K562 (cell line): ENCODE results near the gene SPINK5. TPM values are rescaled to one million over a fixed set of nuclear protein-coding genes. Genes with fewer than 3 reads are reported as not detected.

ENCODE experiments used
- ATAC-seq: fragments of 200-7000 bp; cut with Tn5 transposase; 3 replicates; pipeline ENCODE4 v1.9.1; 2020; ENCODE audit warnings: moderate library complexity
- BruUV-seq: library from RNA; stranded (reverse); fragments of 400-500 nt; replicated peaks from 2 replicates; lab custom pipeline; 2021; lab: Mats Ljungman, UMichigan
- CTCF ChIA-PET: fragments of 300-600 bp; formaldehyde crosslinking; extraction: SDS; loops from one replicate; lab custom pipeline; 2021; ENCODE audit warnings: low intra/inter-chr PET ratio; lab: Yijun Ruan, JAX
- POLR2A ChIA-PET: fragments of 300-600, 350-650 bp; sonication (Branson Sonifier 250); formaldehyde crosslinking; extraction: SDS; loops from one replicate; lab custom pipeline; 2021; ENCODE audit warnings: antibody characterized with exemption, inconsistent platforms; lab: Yijun Ruan, JAX
- DNase-seq, 4 experiments: peaks; one replicate each; pipeline versions ENCODE4 v3.0.0 to v3.0.0-alpha.2; 2011 to 2018; ENCODE audit warnings: low spot score in 3 of 4, mixed read lengths in 3 of 4; ENCODE audit errors: extremely low read depth in 1 of 4
- FAIRE-seq: peaks from 2 replicates; lab custom pipeline; 2011; peaks lifted over from hg19 to GRCh38; lab: Jason Lieb, UNC
- H2AFZ ChIP-seq: 2 replicates; pipeline ENCODE4 v1.6.0; 2011; ENCODE audit warnings: low read depth, low read length, control low read depth, inconsistent platforms
- H3K27ac ChIP-seq: fragments of 200-600 bp; 3 replicates; pipeline ENCODE4 v1.8.0; 2011; ENCODE audit warnings: low read depth, mild to moderate bottlenecking, control low read depth, inconsistent platforms, low read length, moderate library complexity, mixed read lengths; ENCODE audit errors: extremely low read depth
- H3K27me3 ChIP-seq, 2 experiments: fragments of 300-600 bp in 1 of 2; 2 replicates in 1 of 2; 3 replicates in 1 of 2; pipeline versions ENCODE4 v1.6.0 to v1.8.0; 2011; ENCODE audit warnings: inconsistent platforms in 2 of 2, low read length in 2 of 2, mild to moderate bottlenecking in 1 of 2, mixed read lengths in 1 of 2, moderate library complexity in 1 of 2; ENCODE audit not compliant: control insufficient read depth in 2 of 2, insufficient read depth in 2 of 2
- H3K36me3 ChIP-seq: fragments of 300-600 bp; 3 replicates; pipeline ENCODE4 v1.8.0; 2011; ENCODE audit warnings: mild to moderate bottlenecking, low read length, inconsistent platforms; ENCODE audit not compliant: control insufficient read depth, insufficient read depth
- H3K4me1 ChIP-seq, 2 experiments: fragments of 200-600 bp in 1 of 2; replicated peaks in 1 of 2; 2 replicates in 1 of 2; 3 replicates in 1 of 2; pipeline versions ENCODE4 v1.5.1 to v1.8.0; 2011; ENCODE audit warnings: inconsistent platforms in 2 of 2, low read length in 2 of 2, mild to moderate bottlenecking in 1 of 2, mixed read lengths in 1 of 2, moderate library complexity in 1 of 2; ENCODE audit not compliant: control insufficient read depth in 2 of 2, insufficient read depth in 2 of 2
- H3K4me2 ChIP-seq: 2 replicates; pipeline ENCODE4 v1.6.1; 2011; ENCODE audit warnings: low read length, control low read depth, inconsistent platforms, mixed read lengths; ENCODE audit not compliant: insufficient read depth
- H3K4me3 ChIP-seq: fragments of 200-600 bp; sonication (generic), shearing (Covaris generic); 2 replicates; pipeline ENCODE4 v1.5.1; 2016; ENCODE audit warnings: control low read depth, inconsistent platforms
- H3K79me2 ChIP-seq: fragments of 200-600 bp; 3 replicates; pipeline ENCODE4 v1.8.0; 2011; ENCODE audit warnings: low read length, inconsistent platforms; ENCODE audit not compliant: control insufficient read depth, insufficient read depth
- H3K9ac ChIP-seq, 2 experiments: 2 replicates each; pipeline versions ENCODE4 v1.6.0 to v1.6.1; 2011; ENCODE audit warnings: low read depth in 2 of 2, low read length in 2 of 2, control low read depth in 1 of 2, inconsistent platforms in 1 of 2, mild to moderate bottlenecking in 1 of 2, mixed read lengths in 1 of 2; ENCODE audit not compliant: insufficient read depth in 1 of 2
- H3K9me1 ChIP-seq: one replicate; pipeline ENCODE4 v1.6.0; 2011; ENCODE audit warnings: inconsistent platforms, mild to moderate bottlenecking, low read length, moderate library complexity; ENCODE audit not compliant: control insufficient read depth, insufficient read depth
- H3K9me3 ChIP-seq: replicated peaks from 2 replicates; pipeline ENCODE4 v1.5.1; 2011; ENCODE audit warnings: low read depth, low read length, inconsistent platforms; ENCODE audit not compliant: control insufficient read depth, insufficient read depth
- H4K20me1 ChIP-seq: replicated peaks from 2 replicates; pipeline ENCODE4 v1.6.1; 2011; ENCODE audit warnings: low read length, inconsistent platforms, mixed read lengths; ENCODE audit not compliant: control insufficient read depth, insufficient read depth
- BDP1 ChIP-seq: IDR thresholded peaks from 3 replicates; pipeline ENCODE4 v1.6.1; 2011; ENCODE audit not compliant: insufficient read length, insufficient read depth
- ESRRA ChIP-seq: fragments of 450-650 bp; IDR thresholded peaks from 2 replicates; pipeline ENCODE4 v1.6.1; 2014; ENCODE audit warnings: low read depth, mild to moderate bottlenecking, moderate library complexity, borderline replicate concordance
- HNRNPH1 ChIP-seq: fragments of 200-400 bp; formaldehyde crosslinking; optimal IDR thresholded peaks from 2 replicates; pipeline ENCODE3; 2017; ENCODE audit warnings: low read depth, mild to moderate bottlenecking, low read length, moderate library complexity
- HSF4 ChIP-seq: fragments of 250-450 bp; sonication (Bioruptor Pico); IDR thresholded peaks from 2 replicates; pipeline ENCODE4 v2.1.2; 2022; ENCODE audit warnings: mild to moderate bottlenecking, moderate library complexity, borderline replicate concordance
- KLF16 ChIP-seq: IDR thresholded peaks from 2 replicates; pipeline ENCODE4 v1.6.1; 2016; ENCODE audit warnings: antibody characterized with exemption
- MXI1 ChIP-seq: IDR thresholded peaks from 2 replicates; pipeline ENCODE4 v1.6.1; 2011; ENCODE audit warnings: low read depth, mild to moderate bottlenecking, improper control_type of control experiment, low read length
- NCOA4 ChIP-seq: fragments of 450-650 bp; IDR thresholded peaks from 2 replicates; pipeline ENCODE4 v1.6.1; 2018; ENCODE audit warnings: mild to moderate bottlenecking; ENCODE audit not compliant: partially characterized antibody
- NFATC3 ChIP-seq: fragments of 450-650 bp; IDR thresholded peaks from 2 replicates; pipeline ENCODE4 v1.6.1; 2017; ENCODE audit warnings: mild to moderate bottlenecking
- PHF21A ChIP-seq: fragments of 450-650 bp; IDR thresholded peaks from 2 replicates; pipeline ENCODE4 v1.6.1; 2017; ENCODE audit warnings: low read depth, borderline replicate concordance
- RBM14 ChIP-seq: fragments of 200-400 bp; formaldehyde crosslinking; IDR thresholded peaks from 2 replicates; pipeline ENCODE4 v1.6.1; 2018; ENCODE audit warnings: low read depth, mild to moderate bottlenecking, low read length, moderate library complexity, borderline replicate concordance; ENCODE audit not compliant: insufficient read depth
- SMARCA5 ChIP-seq: fragments of 450-650 bp; IDR thresholded peaks from 2 replicates; pipeline ENCODE4 v1.6.1; 2016
- SREBF1 ChIP-seq: fragments of 150-350 bp; IDR thresholded peaks from 2 replicates; pipeline ENCODE4 v1.6.1; 2014; ENCODE audit warnings: antibody characterized with exemption, low read depth, low read length, borderline replicate concordance
- TEAD4 ChIP-seq, 2 experiments: sonication (generic) in 1 of 2; formaldehyde crosslinking in 1 of 2; IDR thresholded peaks; 2 replicates each; pipeline versions ENCODE4 v1.6.1 to v1.8.0; 2012 to 2022; ENCODE audit warnings: borderline replicate concordance in 1 of 2, inconsistent platforms in 1 of 2, low read length in 1 of 2, mild to moderate bottlenecking in 1 of 2, missing genetic modification reagents in 1 of 2
- ZNF23 ChIP-seq: fragments of 250-450 bp; sonication (Bioruptor Pico); IDR thresholded peaks from 2 replicates; pipeline ENCODE4 v1.4.0; 2020; ENCODE audit warnings: mild to moderate bottlenecking
- ZNF766 ChIP-seq: fragments of 200-800 bp; sonication (Bioruptor generic); conservative IDR thresholded peaks from 2 replicates; pipeline ENCODE4 v1.6.1; 2016; ENCODE audit warnings: missing genetic modification characterization, missing compliant biosample characterization
- WGBS: fragments of 100-300 bp; shearing (Covaris generic); methylation state at CpG from one replicate; pipeline ENCODE4 v1.1.6; 2016; ENCODE audit warnings: low coverage, mixed read lengths; ENCODE audit not compliant: insufficient coverage; ENCODE audit errors: missing lambda C conversion rate; 5-methylcytosine and 5-hydroxymethylcytosine counted together
- in situ Hi-C: fragments of 300-500 bp; cut with MboI; formaldehyde crosslinking; loops from 4 replicates; pipeline ENCODE4 v1.15.0; 2018; ENCODE audit warnings: inconsistent platforms, mixed read lengths
- intact Hi-C: fragments of 100-400 bp; cut with micrococcal nuclease; formaldehyde crosslinking; loops from 2 replicates; pipeline ENCODE4 v1.14.2; 2022
- polyA plus RNA-seq, 8 experiments: library from polyadenylated mRNA; depleted of rRNA in 4 of 8; stranded (reverse) in 5 of 8; unstranded in 3 of 8; fragments of >200 nt; fragmentation: Nextera tagmentation in 2 of 8; fragmentation: Illumina TruSeq in 1 of 8; extraction: Ambion mirVana in 2 of 8; extraction: Trizol in 1 of 8; gene quantifications; 2 replicates each; pipeline versions ENCODE4 v1.2.1 to v1.2.3, GENCODE V29; 2011 to 2014; ENCODE audit warnings: inconsistent platforms in 1 of 8, missing spikeins in 1 of 8
- total RNA-seq, 7 experiments: library from RNA; depleted of rRNA in 6 of 7; stranded (reverse); fragments of >200 nt in 6 of 7; fragmentation: Illumina TruSeq in 2 of 7; extraction: Trizol in 2 of 7; gene quantifications; 2 replicates each; pipeline versions ENCODE4 v1.2.1 to v1.2.3, GENCODE V29; 2011 to 2021; ENCODE audit warnings: low replicate concordance in 1 of 7
- TF ChIP-seq, protein P1 (sequence below), 2 experiments: fragments of 200-800 bp in 1 of 2; sonication (Bioruptor generic) in 1 of 2; sonication (generic) in 1 of 2; formaldehyde crosslinking in 1 of 2; IDR thresholded peaks in 1 of 2; conservative IDR thresholded peaks in 1 of 2; 2 replicates each; pipeline versions ENCODE4 v1.5.0 to v1.6.1; 2016 to 2020; ENCODE audit warnings: missing compliant biosample characterization in 1 of 2, missing genetic modification characterization in 1 of 2, missing genetic modification reagents in 1 of 2
- TF ChIP-seq, protein P2 (sequence below): fragments of 250-450 bp; sonication (Bioruptor Pico); IDR thresholded peaks from 2 replicates; pipeline ENCODE4 v1.8.0; 2021; ENCODE audit warnings: moderate library complexity, mild to moderate bottlenecking, inconsistent platforms

The SPINK5 gene
- total and polyA plus RNA-seq, 9 of the 15 experiments (the other 6 are each of a cell fraction or from before 2014, with no cell fraction given) = 0.07 to 0.68 (median 0.16) TPM; not detected in 1

DNA sequence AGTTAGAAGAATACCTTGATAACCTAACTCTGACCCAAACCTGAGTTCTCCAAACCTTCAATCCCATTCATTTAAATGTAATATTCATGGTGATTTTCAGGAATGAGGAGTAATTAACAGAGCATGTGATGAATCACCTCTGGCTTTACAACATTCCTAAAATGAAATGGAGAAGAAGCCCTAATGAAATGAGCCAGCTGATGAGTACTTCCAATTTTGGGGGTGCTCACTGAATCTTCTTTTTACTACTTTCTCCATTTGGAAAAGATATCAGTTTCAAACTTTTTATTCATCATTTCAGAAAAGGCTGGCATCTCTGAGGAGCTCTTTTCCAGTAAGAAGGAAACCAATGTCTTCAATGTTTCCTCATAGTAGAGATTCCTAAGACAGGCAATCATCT is 2.9 kb upstream of the SPINK5 start:
- Histone ChIP-seq H3K27me3 (no peaks in the 10 kb centered on the region), H2AFZ (no peak overlapping the region)
- ATAC-seq = no peak
- CTCF ChIA-PET = no interaction called here
- no peak for TF ChIP-seq ZNF23 (CRISPR knock-in tag)
- no peak for TF ChIP-seq NCOA4
- TF ChIP-seq HNRNPH1 = no peak
- no peak for TF ChIP-seq ESRRA
- TF ChIP-seq PHF21A = no peak
- TF ChIP-seq HSF4 = no peak
- TF ChIP-seq, all 486 proteins: peak for 0
- intact Hi-C loops = no loop called here
- no peak overlapping the region for H3K4me3 ChIP-seq
- H3K4me1 ChIP-seq = no peaks in the 10 kb centered on the region
- no peaks in the 10 kb centered on the region for H3K36me3 ChIP-seq
- no peaks in the 10 kb centered on the region for H3K79me2 ChIP-seq
- no peak overlapping the region for H3K9ac ChIP-seq
- H3K9me3 ChIP-seq = no peaks in the 10 kb centered on the region
- FAIRE-seq = no peak
- POLR2A ChIA-PET = interaction anchor here (0.7 kb wide), 1 partner anchor 11 kb away, joined by 3 read pairs; no protein-coding TSS in a partner anchor
- no peak for DNase-seq
- no TSS peak for BruUV-seq
- no peaks in the 10 kb centered on the region for H4K20me1 ChIP-seq
- H3K4me2 ChIP-seq = no peak overlapping the region
- H3K9me1 ChIP-seq = no peaks in the 10 kb centered on the region
- H3K27ac ChIP-seq = no peak overlapping the region
- in situ Hi-C loops = no loop called here

DNA sequence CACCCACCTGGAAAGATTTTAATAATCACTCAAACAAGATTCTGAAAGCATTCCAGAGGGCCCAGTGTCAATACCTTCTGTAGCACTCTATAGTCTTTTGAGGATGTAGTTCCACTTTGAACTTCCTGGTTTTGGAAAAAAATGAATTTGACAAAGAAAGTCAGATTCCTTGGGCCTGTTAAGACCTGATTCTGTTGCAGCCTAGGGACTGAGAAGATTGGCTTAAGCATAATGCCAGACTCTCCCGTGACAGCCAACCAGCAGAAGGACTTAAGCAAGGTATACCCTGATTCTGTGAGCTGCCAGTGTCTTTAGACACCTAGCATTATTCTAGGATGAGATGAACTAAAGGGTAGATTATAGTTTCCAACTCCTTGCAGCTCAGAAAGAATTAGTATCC is 6.8 kb downstream of the SPINK5 start:
- POLR2A ChIA-PET = interaction anchor here (1.1 kb wide), 1 partner anchor 34 kb away, joined by 3 read pairs; no protein-coding TSS in a partner anchor
- H4K20me1 ChIP-seq = no peaks in the 10 kb centered on the region
- H3K4me1 ChIP-seq = no peaks in the 10 kb centered on the region
- no peaks in the 10 kb centered on the region for H3K79me2 ChIP-seq
- FAIRE-seq (no peak), DNase-seq (no peak), ATAC-seq (no peak)
- H2AFZ ChIP-seq = no peak overlapping the region
- H3K4me3 ChIP-seq = no peak overlapping the region
- WGBS = 0% methylated on average over 1 of the region's 1 CpG
- intact Hi-C loops = no loop called here
- H3K27ac ChIP-seq = no peak overlapping the region
- in situ Hi-C loops = no loop called here
- BruUV-seq = no TSS peak
- CTCF ChIA-PET = no interaction called here
- no peak overlapping the region for H3K4me2 ChIP-seq
- H3K27me3 ChIP-seq = no peaks in the 10 kb centered on the region
- H3K36me3 ChIP-seq = no peaks in the 10 kb centered on the region
- no peak overlapping the region for H3K9ac ChIP-seq
- no peaks in the 10 kb centered on the region for H3K9me1 ChIP-seq
- H3K9me3 ChIP-seq = no peaks in the 10 kb centered on the region
- TF ChIP-seq, protein P1, sequence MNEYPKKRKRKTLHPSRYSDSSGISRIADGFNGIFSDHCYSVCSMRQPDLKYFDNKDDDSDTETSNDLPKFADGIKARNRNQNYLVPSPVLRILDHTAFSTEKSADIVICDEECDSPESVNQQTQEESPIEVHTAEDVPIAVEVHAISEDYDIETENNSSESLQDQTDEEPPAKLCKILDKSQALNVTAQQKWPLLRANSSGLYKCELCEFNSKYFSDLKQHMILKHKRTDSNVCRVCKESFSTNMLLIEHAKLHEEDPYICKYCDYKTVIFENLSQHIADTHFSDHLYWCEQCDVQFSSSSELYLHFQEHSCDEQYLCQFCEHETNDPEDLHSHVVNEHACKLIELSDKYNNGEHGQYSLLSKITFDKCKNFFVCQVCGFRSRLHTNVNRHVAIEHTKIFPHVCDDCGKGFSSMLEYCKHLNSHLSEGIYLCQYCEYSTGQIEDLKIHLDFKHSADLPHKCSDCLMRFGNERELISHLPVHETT (CRISPR knock-in tag; conservative IDR thresholded peaks at IDR 0.05 in 1 of 2, IDR thresholded peaks at IDR 0.05 in 1 of 2) = no peak
- TF ChIP-seq TEAD4 (IDR thresholded peaks at IDR 0.05; ENCODE audit: low read length) = no peak
- TF ChIP-seq TEAD4 (CRISPR knock-in tag; IDR thresholded peaks at IDR 0.05; ENCODE audit: borderline replicate concordance) = no peak
- TF ChIP-seq BDP1 = no peak
- no peak for TF ChIP-seq SREBF1
- TF ChIP-seq, protein P2, sequence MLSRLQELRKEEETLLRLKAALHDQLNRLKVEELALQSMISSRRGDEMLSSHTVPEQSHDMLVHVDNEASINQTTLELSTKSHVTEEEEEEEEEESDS = no peak
- no peak for TF ChIP-seq RBM14
- no peak for TF ChIP-seq ZNF766 (CRISPR knock-in tag)
- TF ChIP-seq KLF16 = no peak
- TF ChIP-seq NFATC3 = no peak
- no peak for TF ChIP-seq MXI1
- no peak for TF ChIP-seq SMARCA5
